GM18502 (cell line): Measurements from ENCODE around the gene IRAG1.
"Not testable (repeated sequence)": the region's sequence is repeated elsewhere in the genome, so short reads cannot be mapped to it uniquely, and the experiment has no call there.

Source experiments
- ATAC-seq: cut with Tn5 transposase; IDR thresholded peaks from one replicate; pipeline ENCODE4 v1.9.1; 2021; ENCODE audit warnings: mild to moderate bottlenecking; ENCODE audit not compliant: unreplicated experiment, poor library complexity

Gene IRAG1

GRCh38 chr11:10709299-10710086, 15.9 kb upstream of the IRAG1 start:
- ATAC-seq: no peak

GRCh38 chr11:10708131-10708530, 14.6 kb upstream of the IRAG1 start:
- no peak for ATAC-seq

GRCh38 chr11:10701982-10702381, 8.4 kb upstream of the IRAG1 start:
- no peak for ATAC-seq

- ATAC-seq: no peak
Measured at GRCh38 chr11:10699072-10699471, 5.5 kb upstream of the IRAG1 start.

- no peak for ATAC-seq
Measured at GRCh38 chr11:10697323-10697620, 3.7 kb upstream of the IRAG1 start.

GRCh38 chr11:10696468-10697322, 3.1 kb upstream of the IRAG1 start:
- ATAC-seq: no peak

GRCh38 chr11:10695833-10696232, 2.3 kb upstream of the IRAG1 start:
- no peak for ATAC-seq

- ATAC-seq: no peak
Measured at GRCh38 chr11:10694486-10695239, 1.1 kb upstream of the IRAG1 start.

GRCh38 chr11:10692531-10693115, 932 bp downstream of the IRAG1 start:
- ATAC-seq: no peak

- ATAC-seq: no peak
Measured at GRCh38 chr11:10688401-10688800, 5.2 kb downstream of the IRAG1 start.

GRCh38 chr11:10686311-10686710, 7.2 kb downstream of the IRAG1 start:
- ATAC-seq: no peak

GRCh38 chr11:10683429-10683828, 10.1 kb downstream of the IRAG1 start:
- ATAC-seq: no peak

- ATAC-seq: no peak
Measured at GRCh38 chr11:10680956-10681487, 12.5 kb downstream of the IRAG1 start.

GRCh38 chr11:10680279-10680678, 13.3 kb downstream of the IRAG1 start:
- ATAC-seq: not testable (repeated sequence)

GRCh38 chr11:10679644-10680043, 13.9 kb downstream of the IRAG1 start:
- ATAC-seq: no peak

- no peak for ATAC-seq
Measured at GRCh38 chr11:10678101-10678500, 15.5 kb downstream of the IRAG1 start.

- no peak for ATAC-seq
Measured at GRCh38 chr11:10676919-10677318, 16.6 kb downstream of the IRAG1 start.

- ATAC-seq: no peak
Measured at GRCh38 chr11:10674911-10675440, 18.6 kb downstream of the IRAG1 start.

- no peak for ATAC-seq
Measured at GRCh38 chr11:10674440-10674855, 19.1 kb downstream of the IRAG1 start.

GRCh38 chr11:10673501-10674062, 20.0 kb downstream of the IRAG1 start:
- no peak for ATAC-seq
